ENCODE results near the gene SH3BP5. TPM values are rescaled to one million over a fixed set of nuclear protein-coding genes. Genes with fewer than 3 reads are reported as not detected.

The SH3BP5 gene
- total and polyA plus RNA-seq, 2 donors (not counting 1 experiment from before 2014, with no cell fraction given): 76.6 to 92.3 TPM

DNA sequence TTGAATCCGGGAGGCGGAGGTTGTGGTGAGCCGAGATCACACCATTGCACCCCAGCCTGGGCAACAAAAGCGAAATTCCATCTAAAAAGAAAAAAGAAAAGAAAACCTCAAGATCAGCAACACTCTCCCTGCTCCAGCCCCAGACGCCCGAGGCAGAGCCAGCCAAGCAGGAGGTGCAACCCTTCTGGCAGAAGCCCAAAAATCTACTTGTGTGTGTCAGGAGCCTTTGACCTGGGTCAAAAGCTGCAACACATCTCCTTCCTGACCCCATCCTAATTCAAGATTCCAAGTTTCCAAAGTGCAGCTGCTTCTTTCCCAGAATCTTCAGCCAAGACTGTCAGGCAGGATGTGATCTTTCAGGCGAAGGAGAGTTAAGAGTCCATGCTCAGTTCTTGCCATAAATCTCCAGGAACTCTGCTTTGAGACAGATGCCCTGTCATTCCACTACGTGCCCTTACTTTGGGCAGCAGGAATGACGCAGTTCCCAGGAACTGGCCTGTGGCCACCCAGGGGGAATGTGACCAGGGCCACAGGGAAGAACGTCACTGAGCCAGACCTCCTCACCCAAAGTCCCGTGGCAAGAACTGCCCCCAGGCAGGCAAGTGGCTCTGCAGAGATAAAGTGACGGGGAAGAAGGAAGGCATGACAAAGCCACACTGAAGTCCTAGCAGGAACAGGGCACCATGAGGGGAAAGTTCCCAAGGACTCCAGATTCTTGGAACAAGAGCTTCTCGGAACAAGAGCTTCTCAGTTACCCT lies 39.4 kb downstream of the SH3BP5 start:
- no peak overlapping the region for H2AFZ ChIP-seq (ENCODE audit: insufficient read depth, low read depth, low read length, poor library complexity, severe bottlenecking)
- peak overlapping the region; percentile 97 for H3K27ac Mint-ChIP-seq
- H3K4me2 ChIP-seq (replicated peaks; ENCODE audit: low read depth, low read length, poor library complexity, severe bottlenecking): peak overlapping the region; percentile 68
- H3K27me3 Mint-ChIP-seq: no peaks in the 10 kb centered on the region
- peaks cover 2 to 22% of the 10 kb centered on the region in 2 experiments for H3K36me3 ChIP-seq (replicated peaks in 1 of 2; ENCODE audit: control extremely low read depth in 1 of 2, control insufficient read depth in 1 of 2, extremely low read depth in 1 of 2, insufficient read depth in 2 of 2, low read length in 1 of 2)
- no peaks in the 10 kb centered on the region for H3K9me3 Mint-ChIP-seq (ENCODE audit: insufficient read depth)
- H3K27ac ChIP-seq (ENCODE audit: low read length in 2 of 2): peak overlapping the region; percentile 58 to 87
- no peaks in the 10 kb centered on the region for H3K27me3 ChIP-seq (replicated peaks in 1 of 4; ENCODE audit: control extremely low read depth in 1 of 4, control insufficient read depth in 3 of 4, insufficient read depth in 4 of 4, low read length in 3 of 4)
- H3K79me2 ChIP-seq (ENCODE audit: control insufficient read depth, insufficient read depth, low read length): peaks cover 79% of the 10 kb centered on the region
- WGBS (ENCODE audit: insufficient coverage): 53% methylated on average over 8 of the region's 13 CpGs
- H4K20me1 ChIP-seq (ENCODE audit: control insufficient read depth, insufficient read depth, low read length, poor library complexity, severe bottlenecking): peaks cover 56% of the 10 kb centered on the region
- H3K9me3 ChIP-seq (ENCODE audit: control extremely low read depth in 1 of 3, control insufficient read depth in 2 of 3, insufficient read depth in 1 of 3, low read length in 2 of 3): no peaks in the 10 kb centered on the region
- peaks cover 91 to 92% of the 10 kb centered on the region in 2 donors for H3K4me1 ChIP-seq (ENCODE audit: control insufficient read depth in 2 of 2, insufficient read depth in 2 of 2, low read length in 2 of 2)
- peak overlapping the region; percentile 83 for H3K4me3 Mint-ChIP-seq
- intact Hi-C loops (cut with micrococcal nuclease): loop anchor here (1.0 to 2.0 kb wide), 4 partner anchors 14 to 52 kb away; partner anchors contain the start of gene SH3BP5
- ChIA-PET POLR2A (interaction anchor here (1.1 to 2.0 kb wide), 2 partner anchors 25 to 35 kb away, joined by 3 to 8 read pairs; no protein-coding TSS in a partner anchor), CTCF (interaction anchor here (0.6 to 4.3 kb wide), 7 partner anchors 10 to 112 kb away, joined by 3 to 29 read pairs (median 3); partner anchors contain the start of gene SH3BP5)
- H3K9ac ChIP-seq (ENCODE audit: low read length): no peak overlapping the region
- TF ChIP-seq, protein P1, sequence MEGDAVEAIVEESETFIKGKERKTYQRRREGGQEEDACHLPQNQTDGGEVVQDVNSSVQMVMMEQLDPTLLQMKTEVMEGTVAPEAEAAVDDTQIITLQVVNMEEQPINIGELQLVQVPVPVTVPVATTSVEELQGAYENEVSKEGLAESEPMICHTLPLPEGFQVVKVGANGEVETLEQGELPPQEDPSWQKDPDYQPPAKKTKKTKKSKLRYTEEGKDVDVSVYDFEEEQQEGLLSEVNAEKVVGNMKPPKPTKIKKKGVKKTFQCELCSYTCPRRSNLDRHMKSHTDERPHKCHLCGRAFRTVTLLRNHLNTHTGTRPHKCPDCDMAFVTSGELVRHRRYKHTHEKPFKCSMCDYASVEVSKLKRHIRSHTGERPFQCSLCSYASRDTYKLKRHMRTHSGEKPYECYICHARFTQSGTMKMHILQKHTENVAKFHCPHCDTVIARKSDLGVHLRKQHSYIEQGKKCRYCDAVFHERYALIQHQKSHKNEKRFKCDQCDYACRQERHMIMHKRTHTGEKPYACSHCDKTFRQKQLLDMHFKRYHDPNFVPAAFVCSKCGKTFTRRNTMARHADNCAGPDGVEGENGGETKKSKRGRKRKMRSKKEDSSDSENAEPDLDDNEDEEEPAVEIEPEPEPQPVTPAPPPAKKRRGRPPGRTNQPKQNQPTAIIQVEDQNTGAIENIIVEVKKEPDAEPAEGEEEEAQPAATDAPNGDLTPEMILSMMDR (IDR thresholded peaks at IDR 0.05): no peak
- no peak for TF ChIP-seq EZH2 (IDR thresholded peaks at IDR 0.05; ENCODE audit: borderline replicate concordance, insufficient read depth, low read depth, low read length, poor library complexity, severe bottlenecking)
- DNase-seq (no peak), ATAC-seq (ENCODE audit: low read depth) (no peak)
- H3K4me1 Mint-ChIP-seq: peaks cover 88% of the 10 kb centered on the region
- no peak overlapping the region for H3K4me3 ChIP-seq (ENCODE audit: control extremely low read depth in 1 of 5, extremely low read depth in 1 of 5, insufficient read depth in 1 of 5, low read depth in 2 of 5, low read length in 4 of 5)

Measured in B cell (primary cell).